Breast epithelium (tissue), 4 donors: ENCODE data around the gene GPER1. TPM values are rescaled to one million over a fixed set of nuclear protein-coding genes. Genes with fewer than 3 reads are reported as not detected.
A peak's percentile ranks its signal among the peaks of the same experiment; 100 is the strongest.

Experiments
- DNase-seq, 2 donors: peaks; one replicate each; pipeline ENCODE4 v3.0.0-alpha.2; 2019; ENCODE audit warnings: low spot score in 2 of 2
- H3K27ac ChIP-seq, 2 donors: fragments of 200-600 bp; sonication (generic) in 1 of 2; one replicate each; pipeline ENCODE4 v1.5.1; 2016 to 2019; ENCODE audit warnings: mild to moderate bottlenecking in 1 of 2
- H3K27me3 ChIP-seq, 2 donors: fragments of 200-600 bp; sonication (generic) in 1 of 2; one replicate each; pipeline versions ENCODE4 v1.5.1 to v1.6.0; 2017 to 2019; ENCODE audit warnings: control low read depth in 1 of 2, mild to moderate bottlenecking in 1 of 2
- H3K36me3 ChIP-seq: fragments of 200-600 bp; one replicate; pipeline ENCODE4 v1.5.1; 2019
- H3K4me1 ChIP-seq, 2 donors: fragments of 200-600 bp; sonication (generic); one replicate each; pipeline ENCODE4 v1.5.1; 2016 to 2019; ENCODE audit warnings: control low read depth in 1 of 2
- H3K4me3 ChIP-seq, 3 donors: fragments of 200-600 bp; sonication (generic); 1 replicate in 2 of 3; 2 replicates in 1 of 3; pipeline ENCODE4 v1.5.1; 2016 to 2019; ENCODE audit warnings: mild to moderate bottlenecking in 3 of 3, moderate library complexity in 2 of 3
- H3K9me3 ChIP-seq, 2 donors: fragments of 200-600 bp; sonication (generic) in 1 of 2; one replicate each; pipeline ENCODE4 v1.5.1; 2016 to 2019; ENCODE audit warnings: control low read depth in 1 of 2
- CTCF ChIP-seq, 3 donors: fragments of 450-650 bp; IDR thresholded peaks; one replicate each; pipeline ENCODE4 v1.5.1; 2016 to 2017; ENCODE audit warnings: antibody characterized with exemption in 3 of 3, mild to moderate bottlenecking in 3 of 3, moderate library complexity in 3 of 3
- POLR2A ChIP-seq: fragments of 450-650 bp; IDR thresholded peaks from one replicate; pipeline ENCODE4 v1.6.1; 2016; ENCODE audit warnings: antibody characterized with exemption, mild to moderate bottlenecking, moderate library complexity
- POLR2AphosphoS5 ChIP-seq, 3 donors: sonication (generic); formaldehyde crosslinking; IDR thresholded peaks; one replicate each; pipeline ENCODE4 v1.6.1; 2017; ENCODE audit warnings: antibody characterized with exemption in 3 of 3
- intact Hi-C: fragments of 100-400 bp; cut with DNase I; formaldehyde crosslinking; loops from one replicate; pipeline ENCODE4 v1.15.1; 2023; ENCODE audit warnings: low total_unique reads
- total RNA-seq, 3 donors: library from RNA; depleted of rRNA; stranded (reverse); fragments of >200 nt; gene quantifications; one replicate each; pipeline ENCODE4 v1.1.0, GENCODE V29; 2016

The GPER1 gene
- total RNA-seq, 3 donors from 2014 or later, result 2.6 to 3.3 (median 3.2) TPM

- Histone ChIP-seq H3K36me3 (no peaks in the 10 kb centered on the region), H3K4me3 (no peak overlapping the region), H3K27me3 (no peaks in the 10 kb centered on the region), H3K27ac (no peak overlapping the region), H3K4me1 (no peaks in the 10 kb centered on the region), H3K9me3 (no peaks in the 10 kb centered on the region)
- intact Hi-C loops, result no loop called here
- DNase-seq, result no peak
- TF ChIP-seq CTCF (IDR thresholded peaks at IDR 0.05) (no peak), POLR2AphosphoS5 (IDR thresholded peaks at IDR 0.05) (no peak), POLR2A (no peak)
Measured at GRCh38 chr7:1058311-1058710, 29.6 kb upstream of the GPER1 start.

GRCh38 chr7:1058821-1059199 lies 29.1 kb upstream of the GPER1 start:
- intact Hi-C loops, result no loop called here
- Histone ChIP-seq H3K27me3 (no peaks in the 10 kb centered on the region), H3K27ac (peak overlapping the region; percentile 38 to 77), H3K4me3 (no peak overlapping the region), H3K36me3 (no peaks in the 10 kb centered on the region), H3K4me1 (no peaks in the 10 kb centered on the region), H3K9me3 (no peaks in the 10 kb centered on the region)
- no peak for TF ChIP-seq POLR2A
- no peak for TF ChIP-seq CTCF (IDR thresholded peaks at IDR 0.05)
- no peak for TF ChIP-seq POLR2AphosphoS5 (IDR thresholded peaks at IDR 0.05)
- DNase-seq, result no peak

GRCh38 chr7:1059200-1060091 lies 28.5 kb upstream of the GPER1 start:
- no peaks in the 10 kb centered on the region for H3K4me1 ChIP-seq
- peak; percentile 39 to 73 for DNase-seq
- H3K27ac ChIP-seq, result peak overlapping the region; percentile 38 to 77
- intact Hi-C loops, result no loop called here
- H3K4me3 ChIP-seq, result peak overlapping the region in 1 of 3 donors; percentile 48
- TF ChIP-seq POLR2A, result no peak
- TF ChIP-seq CTCF (IDR thresholded peaks at IDR 0.05), result no peak
- TF ChIP-seq POLR2AphosphoS5 (IDR thresholded peaks at IDR 0.05), result no peak
- H3K9me3 ChIP-seq, result no peaks in the 10 kb centered on the region
- no peaks in the 10 kb centered on the region for H3K27me3 ChIP-seq
- H3K36me3 ChIP-seq, result no peaks in the 10 kb centered on the region

- Histone ChIP-seq H3K4me3 (peak overlapping the region in 1 of 3 donors; percentile 48), H3K9me3 (no peaks in the 10 kb centered on the region), H3K27ac (peak overlapping the region in 1 of 2 donors; percentile 72), H3K4me1 (no peaks in the 10 kb centered on the region), H3K27me3 (no peaks in the 10 kb centered on the region), H3K36me3 (no peaks in the 10 kb centered on the region)
- TF ChIP-seq POLR2AphosphoS5 (IDR thresholded peaks at IDR 0.05), result peak in 1 of 3 donors; percentile 39
- no peak for TF ChIP-seq CTCF (IDR thresholded peaks at IDR 0.05)
- intact Hi-C loops, result no loop called here
- DNase-seq, result peak in 1 of 2 donors; percentile 47
Measured at GRCh38 chr7:1060315-1061072, 27.4 kb upstream of the GPER1 start.

- Histone ChIP-seq H3K36me3 (no peaks in the 10 kb centered on the region), H3K9me3 (no peaks in the 10 kb centered on the region), H3K27ac (no peak overlapping the region), H3K27me3 (no peaks in the 10 kb centered on the region), H3K4me1 (no peaks in the 10 kb centered on the region), H3K4me3 (no peak overlapping the region)
- no peak for DNase-seq
- TF ChIP-seq POLR2AphosphoS5 (IDR thresholded peaks at IDR 0.05) (no peak), POLR2A (no peak), CTCF (IDR thresholded peaks at IDR 0.05) (no peak)
- intact Hi-C loops, result no loop called here
Measured at GRCh38 chr7:1061180-1061579, 26.7 kb upstream of the GPER1 start.
